Endothelial cell of umbilical vein (primary cell): ENCODE results near the gene ANKRD63. TPM values are rescaled to one million over a fixed set of nuclear protein-coding genes. Genes with fewer than 3 reads are reported as not detected.

Source experiments
- BruUV-seq: library from RNA; stranded (reverse); fragments of 400-500 nt; replicated peaks from 2 replicates; lab custom pipeline; 2021; lab: Mats Ljungman, UMichigan
- CTCF ChIA-PET: fragments of 300-600, 350-600 bp; sonication (Branson Sonifier 250); formaldehyde crosslinking; loops from one replicate; lab custom pipeline; 2021; ENCODE audit warnings: antibody characterized with exemption, inconsistent platforms; lab: Charles Lee
- POLR2A ChIA-PET: fragments of 300-600, 350-600 bp; sonication (Branson Sonifier 250); formaldehyde crosslinking; loops from one replicate; lab custom pipeline; 2021; ENCODE audit warnings: antibody characterized with exemption, inconsistent platforms; lab: Charles Lee
- DNase-seq: peaks from one replicate; pipeline ENCODE4 v3.0.0-alpha.2; 2011; ENCODE audit warnings: low read depth, low spot score
- FAIRE-seq: peaks from 2 replicates; lab custom pipeline; 2011; peaks lifted over from hg19 to GRCh38; lab: Jason Lieb, UNC
- H2AFZ ChIP-seq: 2 replicates; pipeline ENCODE4 v1.6.0; 2012; ENCODE audit warnings: low read depth, low read length, control low read depth, inconsistent platforms
- H3K27ac ChIP-seq: 2 replicates; pipeline ENCODE4 v1.5.1; 2011; ENCODE audit warnings: low read depth, mild to moderate bottlenecking, control low read depth, low read length, moderate library complexity; ENCODE audit not compliant: insufficient read depth
- H3K27me3 ChIP-seq, 2 experiments: 2 replicates each; pipeline versions ENCODE4 v1.6.0 to v1.6.1; 2011; ENCODE audit warnings: low read length in 2 of 2, mixed read lengths in 1 of 2; ENCODE audit not compliant: control insufficient read depth in 2 of 2, insufficient read depth in 2 of 2
- H3K36me3 ChIP-seq, 2 experiments: 2 replicates in 1 of 2; 3 replicates in 1 of 2; pipeline ENCODE4 v1.5.1; 2011; ENCODE audit warnings: low read length in 2 of 2, mild to moderate bottlenecking in 1 of 2, moderate library complexity in 1 of 2; ENCODE audit not compliant: control insufficient read depth in 2 of 2, insufficient read depth in 2 of 2; ENCODE audit errors: extremely low read depth in 1 of 2
- H3K4me1 ChIP-seq: 3 replicates; pipeline ENCODE4 v1.5.1; 2011; ENCODE audit warnings: mild to moderate bottlenecking, low read length; ENCODE audit not compliant: control insufficient read depth, insufficient read depth; ENCODE audit errors: extremely low read depth
- H3K4me2 ChIP-seq: 2 replicates; pipeline ENCODE4 v1.6.1; 2011; ENCODE audit warnings: low read length, control low read depth, mixed read lengths; ENCODE audit not compliant: insufficient read depth
- H3K4me3 ChIP-seq, 3 experiments: fragments of 200-600 bp in 1 of 3; sonication (generic), shearing (Covaris generic) in 1 of 3; replicated peaks in 1 of 3; 2 replicates each; pipeline ENCODE4 v1.5.1; 2011 to 2016; ENCODE audit warnings: control low read depth in 3 of 3, low read length in 3 of 3, mild to moderate bottlenecking in 2 of 3, inconsistent platforms in 1 of 3, low read depth in 1 of 3, moderate library complexity in 1 of 3; ENCODE audit not compliant: insufficient read depth in 1 of 3
- H3K79me2 ChIP-seq: 2 replicates; pipeline ENCODE4 v1.6.0; 2012; ENCODE audit warnings: low read length, inconsistent platforms; ENCODE audit not compliant: control insufficient read depth, insufficient read depth
- H3K9ac ChIP-seq: replicated peaks from 2 replicates; pipeline ENCODE3; 2011; ENCODE audit warnings: low read length, control low read depth; ENCODE audit not compliant: insufficient read depth; ENCODE audit errors: extremely low read depth
- H3K9me1 ChIP-seq: replicated peaks from 3 replicates; pipeline ENCODE4 v1.6.0; 2011; ENCODE audit warnings: mild to moderate bottlenecking, low read length; ENCODE audit not compliant: control insufficient read depth, insufficient read depth; ENCODE audit errors: extremely low read depth
- H3K9me3 ChIP-seq: replicated peaks from 2 replicates; pipeline ENCODE4 v1.5.1; 2012; ENCODE audit warnings: low read length, inconsistent platforms; ENCODE audit not compliant: control insufficient read depth, insufficient read depth
- H4K20me1 ChIP-seq: replicated peaks from 2 replicates; pipeline ENCODE3; 2011; ENCODE audit warnings: mild to moderate bottlenecking, low read length; ENCODE audit not compliant: control insufficient read depth, insufficient read depth; ENCODE audit errors: extremely low read depth
- EZH2 ChIP-seq: IDR thresholded peaks from 2 replicates; pipeline ENCODE4 v1.6.1; 2012; ENCODE audit warnings: borderline replicate concordance, low read depth, mild to moderate bottlenecking, moderate library complexity, low read length, inconsistent platforms; ENCODE audit not compliant: severe bottlenecking
- FOS ChIP-seq: IDR thresholded peaks from 2 replicates; pipeline ENCODE4 v1.6.1; 2011; ENCODE audit warnings: mild to moderate bottlenecking, low read length, moderate library complexity, borderline replicate concordance; ENCODE audit not compliant: insufficient read depth
- GATA2 ChIP-seq: IDR thresholded peaks from 2 replicates; pipeline ENCODE4 v1.7.0; 2011; ENCODE audit warnings: low read depth, mild to moderate bottlenecking, moderate library complexity, mixed read lengths, low read length; ENCODE audit not compliant: insufficient read length, insufficient read depth
- JUN ChIP-seq: IDR thresholded peaks from 2 replicates; pipeline ENCODE4 v1.6.1; 2011; ENCODE audit warnings: borderline replicate concordance, low read depth; ENCODE audit not compliant: insufficient read length, insufficient read depth
- MYC ChIP-seq: IDR thresholded peaks from one replicate; pipeline ENCODE4 v1.6.1; 2011; ENCODE audit warnings: mild to moderate bottlenecking, low read depth, low read length
- POLR2A ChIP-seq: IDR thresholded peaks from 2 replicates; pipeline ENCODE4 v1.6.1; 2012; ENCODE audit warnings: low read depth, mild to moderate bottlenecking, control low read depth, low read length
- POLR2AphosphoS5 ChIP-seq: IDR thresholded peaks from 2 replicates; pipeline ENCODE4 v1.6.1; 2012; ENCODE audit warnings: low read depth, mild to moderate bottlenecking, control low read depth, low read length, moderate library complexity; ENCODE audit not compliant: insufficient read depth
- dilution Hi-C: fragments of 300-500 bp; cut with MboI; formaldehyde crosslinking; loops from one replicate; pipeline ENCODE4 v1.15.0; 2019; ENCODE audit warnings: low sequenced_read_pairs; ENCODE audit not compliant: extremely low pct_ligation_motif_present
- intact Hi-C: fragments of 100-400 bp; cut with micrococcal nuclease; formaldehyde crosslinking; loops from one replicate; pipeline ENCODE4 v1.10.0; 2022
- polyA plus RNA-seq, 4 experiments: library from polyadenylated mRNA; depleted of rRNA in 3 of 4; stranded (reverse) in 3 of 4; unstranded in 1 of 4; fragments of >200 nt; gene quantifications; 2 replicates each; pipeline versions ENCODE4 v1.2.1 to v1.2.3, GENCODE V29; 2011 to 2012; ENCODE audit warnings: missing spikeins in 1 of 4
- total RNA-seq: library from RNA; stranded (reverse); gene quantifications from 2 replicates; pipeline ENCODE4 v1.2.3, GENCODE V29; 2021
- TF ChIP-seq, protein P1 (sequence below), 2 donors: IDR thresholded peaks; 1 replicate in 1 of 2; 2 replicates in 1 of 2; pipeline ENCODE4 v1.5.1; 2011; ENCODE audit warnings: low read length in 2 of 2, mild to moderate bottlenecking in 2 of 2, moderate library complexity in 2 of 2, control low read depth in 1 of 2, inconsistent platforms in 1 of 2, low read depth in 1 of 2; ENCODE audit not compliant: insufficient read depth in 1 of 2; ENCODE audit errors: extremely low read depth in 1 of 2
- TF ChIP-seq, protein P2 (sequence below): IDR thresholded peaks from 2 replicates; pipeline ENCODE4 v1.6.1; 2011; ENCODE audit not compliant: insufficient read depth, insufficient read length

The ANKRD63 gene
- total and polyA plus RNA-seq, 2 donors (not counting 3 experiments of a cell fraction or from before 2014, with no cell fraction given), result not detected

DNA sequence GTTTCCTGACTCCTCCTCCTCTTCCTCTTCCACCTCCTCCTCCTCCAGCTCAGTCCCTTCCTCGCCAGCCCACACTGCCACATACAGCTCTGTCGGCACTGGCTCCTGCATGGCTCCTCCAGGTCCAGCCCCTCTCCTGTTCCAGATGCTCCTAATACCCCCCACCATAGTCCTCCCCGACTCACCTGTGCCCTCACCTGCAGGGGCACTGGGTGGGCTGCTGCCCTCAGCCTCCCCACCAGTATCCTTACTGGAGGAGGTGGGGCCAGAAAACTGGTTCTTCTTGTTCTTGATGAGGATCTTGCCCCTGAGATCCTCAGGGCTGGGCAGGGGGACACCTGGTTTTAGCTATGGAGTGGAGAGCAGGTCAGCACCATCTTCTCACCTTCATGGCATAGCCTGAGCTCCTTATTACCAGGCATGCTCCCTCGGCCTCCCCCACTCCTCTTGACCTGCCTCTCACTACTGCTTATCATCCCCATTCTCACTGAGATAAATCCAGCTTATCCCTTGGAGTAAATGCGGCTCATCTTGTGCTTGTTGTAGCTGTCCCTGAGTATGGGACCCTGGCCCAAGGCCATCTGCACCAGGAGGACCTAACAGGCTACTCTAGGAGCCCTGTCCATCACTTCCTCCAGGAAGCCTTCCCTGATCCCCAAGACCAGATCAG is 13.8 kb upstream of the ANKRD63 start:
- FAIRE-seq (no peak), DNase-seq (no peak)
- H4K20me1 ChIP-seq, result no peaks in the 10 kb centered on the region
- no TSS peak for BruUV-seq
- no peaks in the 10 kb centered on the region for H3K9me1 ChIP-seq
- no peak overlapping the region for H3K27ac ChIP-seq
- intact Hi-C loops, result no loop called here
- H3K9ac ChIP-seq, result no peak overlapping the region
- H3K36me3 ChIP-seq, result no peaks in the 10 kb centered on the region
- dilution Hi-C loops, result no loop called here
- no peak overlapping the region for H2AFZ ChIP-seq
- ChIA-PET POLR2A (no interaction called here), CTCF (interaction anchor here (0.6 to 1.5 kb wide), 2 partner anchors 17 to 22 kb away, joined by 3 to 5 read pairs; no protein-coding TSS in a partner anchor)
- no peaks in the 10 kb centered on the region for H3K79me2 ChIP-seq
- H3K4me1 ChIP-seq, result no peaks in the 10 kb centered on the region
- H3K4me3 ChIP-seq, result no peak overlapping the region
- H3K9me3 ChIP-seq, result no peaks in the 10 kb centered on the region
- H3K27me3 ChIP-seq, result peaks cover 7 to 26% of the 10 kb centered on the region in 2 experiments
- TF ChIP-seq JUN, result no peak
- no peak for TF ChIP-seq GATA2
- no peak for TF ChIP-seq FOS
- no peak for TF ChIP-seq EZH2
- no peak for TF ChIP-seq POLR2A
- TF ChIP-seq, protein P1, sequence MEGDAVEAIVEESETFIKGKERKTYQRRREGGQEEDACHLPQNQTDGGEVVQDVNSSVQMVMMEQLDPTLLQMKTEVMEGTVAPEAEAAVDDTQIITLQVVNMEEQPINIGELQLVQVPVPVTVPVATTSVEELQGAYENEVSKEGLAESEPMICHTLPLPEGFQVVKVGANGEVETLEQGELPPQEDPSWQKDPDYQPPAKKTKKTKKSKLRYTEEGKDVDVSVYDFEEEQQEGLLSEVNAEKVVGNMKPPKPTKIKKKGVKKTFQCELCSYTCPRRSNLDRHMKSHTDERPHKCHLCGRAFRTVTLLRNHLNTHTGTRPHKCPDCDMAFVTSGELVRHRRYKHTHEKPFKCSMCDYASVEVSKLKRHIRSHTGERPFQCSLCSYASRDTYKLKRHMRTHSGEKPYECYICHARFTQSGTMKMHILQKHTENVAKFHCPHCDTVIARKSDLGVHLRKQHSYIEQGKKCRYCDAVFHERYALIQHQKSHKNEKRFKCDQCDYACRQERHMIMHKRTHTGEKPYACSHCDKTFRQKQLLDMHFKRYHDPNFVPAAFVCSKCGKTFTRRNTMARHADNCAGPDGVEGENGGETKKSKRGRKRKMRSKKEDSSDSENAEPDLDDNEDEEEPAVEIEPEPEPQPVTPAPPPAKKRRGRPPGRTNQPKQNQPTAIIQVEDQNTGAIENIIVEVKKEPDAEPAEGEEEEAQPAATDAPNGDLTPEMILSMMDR (IDR thresholded peaks at IDR 0.05; ENCODE audit: extremely low read depth in 1 of 2, insufficient read depth in 1 of 2, low read depth in 1 of 2, low read length in 2 of 2), result no peak
- no peak for TF ChIP-seq POLR2AphosphoS5
- TF ChIP-seq MYC, result no peak
- TF ChIP-seq, protein P2, sequence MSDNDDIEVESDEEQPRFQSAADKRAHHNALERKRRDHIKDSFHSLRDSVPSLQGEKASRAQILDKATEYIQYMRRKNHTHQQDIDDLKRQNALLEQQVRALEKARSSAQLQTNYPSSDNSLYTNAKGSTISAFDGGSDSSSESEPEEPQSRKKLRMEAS, result no peak
- H3K4me2 ChIP-seq, result no peak overlapping the region
